ENCODE results near the gene CC2D2B.
"Not testable (repeated sequence)": the region's sequence is repeated elsewhere in the genome, so short reads cannot be mapped to it uniquely, and the experiment has no call there.

Gene CC2D2B

GRCh38 chr10:95964756-95965155, 57.0 kb downstream of the CC2D2B start:
- TF ChIP-seq TAF1 (IDR thresholded peaks at IDR 0.05; ENCODE audit: low read depth, low read length): no peak
- TF ChIP-seq POU2F2 (IDR thresholded peaks at IDR 0.05; ENCODE audit: low read depth, low read length): no peak
- TF ChIP-seq SPI1 (IDR thresholded peaks at IDR 0.05; ENCODE audit: low read depth, low read length): 0 out of 2 replicates have a peak, but pooled peaks have one; percentile 28
- FAIRE-seq (no peak), DNase-seq (ENCODE audit: insufficient read length, low spot score) (no peak)

- TF ChIP-seq SPI1 (IDR thresholded peaks at IDR 0.05; ENCODE audit: low read depth, low read length) (peak; percentile 46), PAX5 (IDR thresholded peaks at IDR 0.05; ENCODE audit: insufficient read depth, low read length, severe bottlenecking) (no peak)
- FAIRE-seq: peak; percentile 9
- DNase-seq (ENCODE audit: insufficient read length, low spot score): no peak
Observed at GRCh38 chr10:95976362-95977229, 68.8 kb downstream of the CC2D2B start.

GRCh38 chr10:95982200-95982599, 74.4 kb downstream of the CC2D2B start:
- no peak for TF ChIP-seq POLR2A (IDR thresholded peaks at IDR 0.05; ENCODE audit: low read depth, low read length)
- TF ChIP-seq TAF1 (IDR thresholded peaks at IDR 0.05; ENCODE audit: low read depth, low read length): no peak
- TF ChIP-seq SPI1 (IDR thresholded peaks at IDR 0.05; ENCODE audit: low read depth, low read length): no peak
- TF ChIP-seq POLR2AphosphoS5 (IDR thresholded peaks at IDR 0.05; ENCODE audit: low read depth, low read length): no peak
- no peak for TF ChIP-seq POU2F2 (IDR thresholded peaks at IDR 0.05; ENCODE audit: low read depth, low read length)
- TF ChIP-seq PAX5 (IDR thresholded peaks at IDR 0.05; ENCODE audit: insufficient read depth, low read length, severe bottlenecking): no peak
- no peak for FAIRE-seq
- DNase-seq (ENCODE audit: insufficient read length, low spot score): no peak

- no peak for TF ChIP-seq POLR2A (IDR thresholded peaks at IDR 0.05; ENCODE audit: low read depth, low read length)
- no peak for TF ChIP-seq POU2F2 (IDR thresholded peaks at IDR 0.05; ENCODE audit: low read depth, low read length)
- TF ChIP-seq SPI1 (IDR thresholded peaks at IDR 0.05; ENCODE audit: low read depth, low read length): peak; percentile 75
- TF ChIP-seq TAF1 (IDR thresholded peaks at IDR 0.05; ENCODE audit: low read depth, low read length): no peak
- peak; percentile 94 for FAIRE-seq
- DNase-seq (ENCODE audit: insufficient read length, low spot score): no peak
Observed at GRCh38 chr10:95987685-95988426, 80.1 kb downstream of the CC2D2B start.

- no peak for DNase-seq (ENCODE audit: insufficient read length, low spot score)
- TF ChIP-seq POU2F2 (IDR thresholded peaks at IDR 0.05; ENCODE audit: low read depth, low read length) (no peak), SPI1 (IDR thresholded peaks at IDR 0.05; ENCODE audit: low read depth, low read length) (no peak), PAX5 (IDR thresholded peaks at IDR 0.05; ENCODE audit: insufficient read depth, low read length, severe bottlenecking) (no peak), TAF1 (IDR thresholded peaks at IDR 0.05; ENCODE audit: low read depth, low read length) (no peak), POLR2AphosphoS5 (IDR thresholded peaks at IDR 0.05; ENCODE audit: low read depth, low read length) (no peak), POLR2A (IDR thresholded peaks at IDR 0.05; ENCODE audit: low read depth, low read length) (no peak)
- FAIRE-seq: no peak
Observed at GRCh38 chr10:95988702-95989101, 80.9 kb downstream of the CC2D2B start.

GRCh38 chr10:95994376-95994775, 86.6 kb downstream of the CC2D2B start:
- DNase-seq (ENCODE audit: insufficient read length, low spot score); FAIRE-seq: not testable (repeated sequence)

GRCh38 chr10:95998255-95998784, 90.5 kb downstream of the CC2D2B start:
- FAIRE-seq (peak; percentile 50), DNase-seq (ENCODE audit: insufficient read length, low spot score) (no peak)
- TF ChIP-seq POU2F2 (IDR thresholded peaks at IDR 0.05; ENCODE audit: low read depth, low read length) (no peak), PAX5 (IDR thresholded peaks at IDR 0.05; ENCODE audit: insufficient read depth, low read length, severe bottlenecking) (no peak), SPI1 (IDR thresholded peaks at IDR 0.05; ENCODE audit: low read depth, low read length) (no peak), POLR2AphosphoS5 (IDR thresholded peaks at IDR 0.05; ENCODE audit: low read depth, low read length) (no peak), POLR2A (IDR thresholded peaks at IDR 0.05; ENCODE audit: low read depth, low read length) (no peak), TAF1 (IDR thresholded peaks at IDR 0.05; ENCODE audit: low read depth, low read length) (no peak)

GRCh38 chr10:96013956-96014355, 106.2 kb downstream of the CC2D2B start:
- DNase-seq (ENCODE audit: insufficient read length, low spot score) (no peak), FAIRE-seq (no peak)
- TF ChIP-seq PAX5 (IDR thresholded peaks at IDR 0.05; ENCODE audit: insufficient read depth, low read length, severe bottlenecking) (no peak), POLR2AphosphoS5 (IDR thresholded peaks at IDR 0.05; ENCODE audit: low read depth, low read length) (no peak), POLR2A (IDR thresholded peaks at IDR 0.05; ENCODE audit: low read depth, low read length) (no peak), POU2F2 (IDR thresholded peaks at IDR 0.05; ENCODE audit: low read depth, low read length) (no peak), TAF1 (IDR thresholded peaks at IDR 0.05; ENCODE audit: low read depth, low read length) (no peak), SPI1 (IDR thresholded peaks at IDR 0.05; ENCODE audit: low read depth, low read length) (no peak)

GRCh38 chr10:96014473-96015102, 106.8 kb downstream of the CC2D2B start:
- no peak for TF ChIP-seq POLR2A (IDR thresholded peaks at IDR 0.05; ENCODE audit: low read depth, low read length)
- no peak for FAIRE-seq

GRCh38 chr10:96017191-96017687, 109.5 kb downstream of the CC2D2B start:
- DNase-seq (ENCODE audit: insufficient read length, low spot score) (peak; percentile 22), FAIRE-seq (peak; percentile 98)
- no peak for TF ChIP-seq PAX5 (IDR thresholded peaks at IDR 0.05; ENCODE audit: insufficient read depth, low read length, severe bottlenecking)
- no peak for TF ChIP-seq TAF1 (IDR thresholded peaks at IDR 0.05; ENCODE audit: low read depth, low read length)
- TF ChIP-seq POU2F2 (IDR thresholded peaks at IDR 0.05; ENCODE audit: low read depth, low read length): no peak

More at GRCh38 chr10:96014473-96015102, 106.8 kb downstream of the CC2D2B start:
- no peak for DNase-seq (ENCODE audit: insufficient read length, low spot score)
